Colon (tissue), 2 donors: Measurements from ENCODE around the gene C9orf78.

Experiments used
- FAIRE-seq: peaks from 2 replicates; lab custom pipeline; 2012; peaks lifted over from hg19 to GRCh38; lab: Jason Lieb, UNC
- donor health status: control.
- donor health status: control.

C9orf78 gene, protein sequence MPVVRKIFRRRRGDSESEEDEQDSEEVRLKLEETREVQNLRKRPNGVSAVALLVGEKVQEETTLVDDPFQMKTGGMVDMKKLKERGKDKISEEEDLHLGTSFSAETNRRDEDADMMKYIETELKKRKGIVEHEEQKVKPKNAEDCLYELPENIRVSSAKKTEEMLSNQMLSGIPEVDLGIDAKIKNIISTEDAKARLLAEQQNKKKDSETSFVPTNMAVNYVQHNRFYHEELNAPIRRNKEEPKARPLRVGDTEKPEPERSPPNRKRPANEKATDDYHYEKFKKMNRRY

DNA sequence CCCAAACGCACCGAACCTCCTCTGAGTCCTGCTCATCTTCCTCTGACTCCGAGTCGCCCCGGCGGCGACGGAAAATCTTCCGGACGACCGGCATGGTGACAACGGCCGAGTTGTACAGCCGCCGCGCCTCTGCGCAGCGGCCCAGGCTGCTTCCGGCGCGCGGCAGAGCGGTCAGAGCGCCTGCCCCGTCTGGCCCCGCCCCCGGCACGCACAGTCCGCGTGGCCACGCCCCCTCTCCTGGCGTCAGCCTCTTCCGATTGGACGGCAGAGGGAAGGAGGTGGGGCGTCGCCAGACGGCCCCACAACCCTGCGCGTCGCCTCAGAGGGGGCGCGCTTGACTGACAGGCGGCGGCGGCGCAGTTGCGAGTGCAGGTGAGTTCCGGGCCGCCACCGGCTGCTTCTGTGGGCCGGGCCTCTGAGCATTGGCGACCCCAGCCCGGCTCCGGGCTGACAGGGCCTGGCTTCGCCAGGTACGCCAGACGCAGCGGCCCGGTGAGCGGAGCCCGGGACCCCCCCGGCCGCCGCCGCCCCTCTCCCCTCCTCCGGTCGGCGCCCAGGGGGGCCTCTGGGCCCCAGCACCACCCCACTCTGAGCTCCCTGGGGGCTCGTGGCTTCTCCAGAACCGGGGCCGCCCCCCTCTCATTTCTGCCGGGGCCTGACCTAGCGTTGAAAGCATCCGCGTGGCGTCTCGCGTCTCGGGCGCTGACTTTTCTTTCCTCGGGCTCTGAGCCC is at the start of gene C9orf78, which contains the start of gene USP20:
C9orf78 (minus strand) TSS at position 148 of the 732 bp plus-strand sequence; CDS start at position 94, 54 bp downstream.
USP20 (plus strand) TSS at position 331 of the 732 bp plus-strand sequence. CDS start 17,098 bp downstream, outside the sequence.
- FAIRE-seq, result no peak

DNA sequence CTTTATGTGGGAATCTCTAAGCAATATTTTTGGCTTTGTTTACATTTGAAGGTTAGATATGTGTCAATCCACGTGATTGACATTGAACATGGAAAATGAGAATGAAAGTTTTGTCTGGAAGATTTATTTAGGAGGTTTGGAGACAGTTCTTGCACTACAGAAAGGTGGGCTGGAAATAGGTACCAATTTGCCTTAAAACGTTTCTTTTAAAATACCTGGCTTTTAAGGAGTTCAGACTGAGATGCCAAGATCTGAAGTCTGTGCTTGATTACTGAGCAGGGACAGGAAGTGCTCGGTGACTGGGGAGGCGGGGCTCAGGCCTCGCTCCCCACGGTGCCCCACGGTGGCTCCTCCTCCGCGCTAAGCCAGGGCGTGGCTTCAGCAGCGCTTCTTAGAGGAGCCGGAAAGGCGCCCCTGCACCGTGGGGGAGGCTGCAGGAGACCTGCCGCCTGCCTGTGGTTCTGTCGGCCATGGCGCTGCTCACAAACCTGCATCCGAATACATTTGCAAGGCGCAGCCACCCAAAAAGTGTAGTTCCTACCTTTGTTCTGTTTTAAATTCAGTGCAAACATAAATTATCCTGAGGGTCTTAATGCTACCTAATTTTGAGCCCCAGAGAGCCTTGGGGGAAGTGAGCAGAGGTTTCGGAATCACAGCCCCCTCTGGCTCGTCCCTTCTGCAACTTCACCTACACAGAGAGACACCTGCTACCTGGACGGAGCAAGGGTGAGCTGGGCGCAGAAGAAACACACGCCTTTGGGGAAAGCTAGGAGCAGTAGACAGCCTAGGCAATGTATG is 49.3 kb upstream of the C9orf78 start:
- FAIRE-seq, result no peak

DNA sequence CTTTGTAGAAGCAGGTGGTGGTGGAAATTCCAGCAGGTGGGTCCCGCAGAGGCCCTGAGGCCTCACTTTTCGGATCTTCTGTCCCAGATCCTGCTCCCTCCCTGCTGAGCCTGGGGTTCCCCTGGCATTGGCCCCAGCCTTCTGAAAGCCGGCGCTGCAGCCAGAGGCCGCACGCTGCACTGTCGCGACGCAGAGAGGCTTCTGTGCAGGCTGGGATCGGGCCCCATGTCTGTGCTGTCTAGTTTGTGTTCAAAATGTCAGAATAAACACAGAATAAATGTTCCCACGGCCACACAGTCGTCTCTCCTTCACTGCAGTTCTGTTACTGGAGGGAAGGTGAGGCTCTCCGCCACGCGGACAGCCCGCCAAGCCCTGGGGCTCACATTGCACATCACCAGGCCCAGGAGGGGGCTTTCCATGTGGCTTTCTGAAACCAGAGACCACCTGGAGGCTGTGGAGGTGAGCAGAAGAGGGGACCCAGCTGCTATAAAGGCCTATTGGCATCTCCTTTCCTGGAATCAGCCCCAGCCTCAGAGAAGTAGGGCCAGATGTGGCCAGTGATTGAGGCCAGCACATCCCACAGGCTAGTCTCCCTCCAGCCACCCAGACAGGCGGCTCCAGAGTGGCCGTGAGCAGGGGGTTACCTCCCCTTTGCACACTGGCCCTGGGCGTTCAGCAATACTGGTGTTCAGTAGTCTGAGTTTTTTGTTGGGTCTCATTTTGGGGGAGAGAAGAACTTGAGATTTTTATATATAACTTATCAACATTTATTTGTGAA is 46.7 kb upstream of the C9orf78 start:
- FAIRE-seq, result no peak

DNA sequence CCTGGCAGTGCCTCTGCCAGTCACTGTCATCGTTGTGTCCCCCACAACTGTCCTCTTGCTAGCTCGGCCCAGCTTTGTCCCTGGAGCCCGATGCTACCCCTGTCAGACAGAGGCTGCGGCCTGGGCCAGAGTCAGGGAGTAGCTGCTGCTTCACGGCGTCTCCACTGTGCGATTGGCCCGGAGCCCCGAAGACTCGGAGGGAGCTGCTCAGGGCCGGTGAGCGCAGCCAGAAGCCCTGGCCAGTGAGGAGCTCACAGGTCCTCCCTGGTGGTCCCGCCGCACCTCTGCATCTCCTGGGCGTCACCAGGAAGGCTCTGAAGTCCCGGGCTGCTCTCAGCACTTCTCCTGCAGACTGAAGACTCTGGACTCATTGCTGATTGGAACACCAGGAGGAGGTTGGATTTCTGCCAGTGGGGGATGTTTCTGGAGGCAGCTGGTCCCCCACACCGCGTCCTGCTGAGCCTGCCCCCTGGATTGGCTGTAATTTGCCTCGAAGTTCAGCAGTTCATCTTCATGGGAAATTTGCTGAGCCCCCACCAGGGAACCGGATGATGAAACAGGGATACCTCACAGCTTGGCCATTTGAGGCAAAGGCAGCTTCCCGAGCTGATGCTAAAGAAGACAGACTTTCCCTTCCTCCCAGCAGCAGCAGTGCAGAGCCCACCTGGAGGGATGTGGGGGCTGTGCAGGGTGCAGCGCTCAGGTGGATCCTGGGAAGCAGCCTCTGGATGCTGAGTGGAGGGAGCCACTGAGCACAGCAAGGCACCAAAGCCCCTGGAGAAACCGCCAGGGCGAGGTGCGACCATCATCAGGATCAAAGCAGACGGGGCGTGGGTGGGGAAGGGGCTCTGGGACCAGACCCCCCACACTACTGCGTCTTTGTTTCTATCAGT is 45.8 kb upstream of the C9orf78 start:
- no peak for FAIRE-seq

DNA sequence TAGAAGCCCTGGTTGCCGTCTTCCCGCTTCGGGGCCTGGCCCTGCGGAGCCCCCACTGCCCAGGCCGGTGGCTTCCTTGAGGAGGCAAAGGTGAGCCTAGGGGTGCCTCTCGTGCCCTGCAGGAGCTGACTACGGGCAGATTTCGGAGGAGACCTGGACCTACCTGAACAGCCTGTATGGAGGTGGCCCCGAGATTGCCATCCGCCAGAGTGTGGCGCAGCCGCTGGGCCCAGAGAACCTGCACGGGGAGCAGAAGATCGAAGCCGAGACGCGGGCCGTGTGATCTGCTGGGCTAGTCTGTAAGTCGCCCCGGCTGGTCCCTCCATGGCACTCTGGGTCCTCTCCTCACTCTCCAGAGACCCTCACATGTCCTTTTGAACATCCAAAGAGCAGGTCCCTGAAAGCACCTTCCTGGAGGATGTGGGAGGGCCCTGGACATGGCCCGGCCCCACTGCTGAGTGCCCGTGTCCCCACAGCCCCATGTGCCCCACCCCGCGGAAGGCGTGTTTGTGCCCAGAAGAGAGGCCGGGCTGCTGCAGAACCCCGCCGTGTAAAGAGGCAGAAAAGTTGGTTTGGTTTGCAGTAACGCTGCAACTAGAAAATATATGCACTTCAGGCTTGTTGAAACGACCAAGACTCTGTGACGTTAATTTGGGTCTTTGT is 45.0 kb upstream of the C9orf78 start:
- no peak for FAIRE-seq

DNA sequence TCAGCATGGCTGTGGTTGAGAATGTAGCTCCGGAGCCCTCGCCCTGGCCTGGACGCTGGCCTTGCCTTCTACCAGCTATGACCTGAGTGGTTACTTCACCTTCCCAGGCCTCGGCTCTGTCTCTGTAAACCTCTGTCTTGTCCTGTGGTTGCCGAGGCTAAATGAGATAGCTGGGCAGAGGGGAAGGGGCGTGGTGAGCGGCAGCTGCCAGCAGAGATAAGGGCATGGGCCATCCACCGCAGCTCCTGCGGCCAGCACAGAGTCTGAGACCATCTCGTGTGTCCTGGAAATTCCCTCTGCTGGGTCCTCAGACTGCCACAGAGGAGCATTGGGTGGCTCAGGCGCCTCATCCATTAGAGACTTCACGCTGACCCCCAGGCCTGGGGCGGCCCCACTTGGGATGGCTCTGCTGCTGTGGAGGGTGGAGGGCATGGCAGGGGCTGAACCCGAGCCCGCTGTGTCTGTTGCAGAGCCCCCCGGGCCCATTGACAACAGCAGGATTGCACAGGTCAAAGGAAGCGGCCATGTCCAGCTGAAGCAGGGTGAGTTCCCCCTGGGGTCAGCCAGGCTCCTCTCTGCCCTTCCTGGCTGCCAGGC is 44.1 kb upstream of the C9orf78 start:
- FAIRE-seq, result no peak

DNA sequence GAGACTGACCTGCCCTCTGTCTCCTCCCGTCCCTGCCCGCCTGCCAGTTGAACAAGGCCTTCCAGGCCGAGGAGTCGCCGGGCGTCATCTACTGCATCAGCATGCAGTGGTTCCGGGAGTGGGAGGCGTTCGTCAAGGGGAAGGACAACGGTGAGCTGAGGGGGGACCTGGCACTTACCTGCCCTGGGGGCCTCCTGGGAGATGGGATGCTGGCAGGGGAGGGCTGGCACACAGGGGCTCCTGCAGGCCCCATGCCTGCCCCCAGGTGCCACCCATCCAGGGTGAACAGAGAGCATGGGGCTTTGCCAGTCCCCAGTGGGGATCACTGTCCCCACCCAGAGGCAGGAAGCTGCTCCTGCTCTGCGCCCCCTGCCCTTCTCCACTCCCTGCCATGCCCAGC is 43.2 kb upstream of the C9orf78 start:
- FAIRE-seq, result no peak

DNA sequence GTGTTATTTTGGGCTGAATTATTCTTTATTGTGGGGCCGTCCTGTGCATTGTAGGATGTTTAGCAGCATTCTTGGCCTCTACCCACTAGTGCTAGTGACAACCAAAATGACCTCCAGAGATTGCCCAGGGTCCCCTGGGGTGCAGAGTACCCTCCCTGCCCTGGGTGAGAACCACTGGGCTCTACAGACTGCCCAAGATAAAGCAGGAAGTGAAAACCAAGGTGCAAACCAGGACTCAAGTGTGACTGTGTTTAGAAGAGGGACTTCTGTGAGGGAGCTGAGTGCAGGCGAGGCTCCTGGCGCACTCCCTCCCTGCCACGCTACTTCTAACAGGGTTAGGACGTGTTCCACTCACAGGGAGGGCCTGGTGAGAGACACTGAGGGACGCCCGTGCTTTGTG is 41.7 kb upstream of the C9orf78 start:
- FAIRE-seq, result no peak

DNA sequence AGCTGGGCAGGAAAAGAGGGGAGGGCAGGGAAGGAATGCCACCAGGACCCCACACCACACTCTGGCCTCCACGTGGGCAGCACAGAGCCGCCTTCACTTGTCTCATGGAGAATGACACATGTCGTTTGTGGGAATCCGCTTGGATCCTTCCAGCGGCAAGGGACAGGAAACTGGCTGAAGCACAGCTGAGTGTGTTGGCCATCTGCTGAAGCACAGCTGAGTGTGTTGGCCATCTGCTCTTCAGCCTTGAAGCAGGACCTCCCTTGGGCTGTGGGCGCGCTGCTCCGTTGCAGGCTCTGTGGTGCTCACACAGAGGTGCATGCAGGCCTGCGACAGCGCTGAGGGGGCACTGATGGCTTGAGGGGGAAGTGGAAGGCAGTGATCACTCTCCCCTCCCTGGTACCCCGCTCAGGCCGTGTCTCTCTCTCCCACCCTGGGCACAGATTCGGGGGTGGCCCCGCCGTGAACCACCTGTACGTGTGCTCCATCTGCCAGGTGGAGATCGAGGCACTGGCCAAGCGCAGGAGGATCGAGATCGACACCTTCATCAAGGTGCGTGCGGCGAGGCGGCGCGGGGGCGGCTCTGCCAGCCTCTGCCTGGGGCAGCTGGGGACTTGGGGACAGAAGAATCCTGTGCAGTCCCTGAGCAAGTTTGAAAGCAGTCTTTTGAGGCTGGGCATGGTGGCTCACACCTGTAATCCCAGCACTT is 40.8 kb upstream of the C9orf78 start:
- FAIRE-seq, result no peak

DNA sequence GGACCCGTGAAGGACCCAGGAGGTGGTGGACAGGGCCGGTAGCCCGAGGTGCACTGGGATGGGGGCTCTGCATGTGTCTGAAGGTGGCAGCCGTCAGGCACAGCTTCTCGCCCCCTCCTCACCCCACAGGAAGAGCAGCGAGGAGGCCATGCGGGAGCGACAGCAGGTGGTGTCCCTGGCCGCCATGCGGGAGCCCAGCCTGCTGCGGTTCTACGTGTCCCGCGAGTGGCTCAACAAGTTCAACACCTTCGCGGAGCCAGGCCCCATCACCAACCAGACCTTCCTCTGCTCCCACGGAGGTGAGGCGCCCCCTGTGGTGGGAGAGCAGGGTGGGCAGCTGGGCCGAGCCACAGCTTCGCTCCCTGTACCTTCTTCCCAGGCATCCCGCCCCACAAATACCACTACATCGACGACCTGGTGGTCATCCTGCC is 40.1 kb upstream of the C9orf78 start:
- no peak for FAIRE-seq

DNA sequence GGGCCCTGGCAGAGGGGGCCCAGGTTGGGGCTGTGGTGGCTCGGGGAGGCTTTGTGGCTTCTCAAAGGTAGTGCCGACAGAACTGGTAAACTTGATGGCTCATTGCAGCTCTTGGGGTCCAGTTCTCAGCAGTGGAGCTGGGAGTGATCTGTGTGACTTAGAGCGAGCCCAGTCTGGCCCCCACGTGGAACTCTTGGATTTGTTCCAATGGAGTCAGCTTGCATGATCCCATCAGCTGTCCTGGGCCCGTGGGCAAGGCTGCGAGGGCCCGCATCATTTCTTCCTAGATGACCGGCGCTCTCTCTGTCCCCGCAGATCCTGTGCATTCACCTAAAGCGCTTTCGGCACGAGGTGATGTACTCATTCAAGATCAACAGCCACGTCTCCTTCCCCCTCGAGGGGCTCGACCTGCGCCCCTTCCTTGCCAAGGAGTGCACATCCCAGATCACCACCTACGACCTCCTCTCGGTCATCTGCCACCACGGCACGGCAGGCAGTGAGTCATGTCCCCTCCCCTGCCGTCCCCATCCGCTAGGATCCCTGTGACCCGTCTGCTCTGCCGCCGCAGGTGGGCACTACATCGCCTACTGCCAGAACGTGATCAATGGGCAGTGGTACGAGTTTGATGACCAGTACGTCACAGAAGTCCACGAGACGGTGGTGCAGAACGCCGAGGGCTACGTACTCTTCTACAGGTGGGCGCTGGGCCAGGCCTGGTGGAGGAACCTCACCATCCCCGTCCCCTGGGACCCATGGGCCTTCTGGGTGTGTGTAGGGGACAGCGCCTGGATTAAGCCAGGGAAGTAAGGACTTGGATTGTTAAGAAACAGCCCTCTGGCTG is 39.4 kb upstream of the C9orf78 start:
- no peak for FAIRE-seq

DNA sequence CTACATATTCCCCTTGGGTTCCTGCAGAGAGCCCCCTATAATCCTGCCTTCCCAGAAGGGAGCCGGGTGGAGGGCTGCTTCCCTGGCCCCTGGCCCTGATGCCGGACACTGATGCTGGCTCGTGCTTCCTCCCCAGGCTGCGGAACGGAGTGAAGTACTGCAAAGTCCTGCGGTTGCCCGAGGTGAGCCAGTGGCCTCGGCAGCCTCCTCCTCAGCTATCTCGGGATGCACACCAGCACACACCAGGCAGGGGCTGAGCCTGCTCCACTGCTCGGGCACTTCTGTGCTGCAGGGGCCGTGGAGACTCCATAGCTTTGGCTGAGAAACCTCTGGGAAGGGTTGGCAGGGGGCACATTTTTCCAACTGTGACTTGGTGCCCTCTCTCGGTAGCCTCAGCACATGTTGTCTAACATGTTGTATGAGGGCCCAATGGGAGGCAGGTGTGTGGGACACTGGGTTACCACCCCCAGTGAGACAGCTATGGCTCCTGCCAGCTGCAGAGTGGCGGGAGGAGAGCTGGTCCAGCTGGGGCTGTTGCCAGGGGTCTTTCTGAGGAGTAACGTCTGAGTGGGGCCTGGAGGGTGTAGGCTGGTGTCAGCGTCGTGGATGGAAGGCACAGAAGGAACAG is 38.6 kb upstream of the C9orf78 start:
- no peak for FAIRE-seq

DNA sequence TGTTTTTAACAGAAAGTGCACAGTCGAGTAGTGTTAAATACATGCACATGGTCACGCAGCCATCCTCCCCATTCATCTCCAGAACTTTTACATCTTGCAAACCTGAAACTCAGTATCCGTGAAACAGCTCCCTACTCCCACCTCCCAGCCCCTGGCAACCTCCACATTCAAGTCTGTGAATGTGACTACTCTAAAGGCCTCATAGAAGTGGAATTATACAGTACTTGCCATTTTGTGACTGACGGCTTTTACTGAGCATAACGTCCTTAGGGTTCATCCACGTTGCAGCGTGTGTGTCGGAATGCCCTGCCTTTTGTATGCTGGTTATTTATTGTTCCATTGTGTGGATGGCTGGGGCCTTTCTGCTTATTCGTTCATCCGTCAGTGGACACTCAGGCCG is 36.0 kb upstream of the C9orf78 start:
- FAIRE-seq, result no peak

DNA sequence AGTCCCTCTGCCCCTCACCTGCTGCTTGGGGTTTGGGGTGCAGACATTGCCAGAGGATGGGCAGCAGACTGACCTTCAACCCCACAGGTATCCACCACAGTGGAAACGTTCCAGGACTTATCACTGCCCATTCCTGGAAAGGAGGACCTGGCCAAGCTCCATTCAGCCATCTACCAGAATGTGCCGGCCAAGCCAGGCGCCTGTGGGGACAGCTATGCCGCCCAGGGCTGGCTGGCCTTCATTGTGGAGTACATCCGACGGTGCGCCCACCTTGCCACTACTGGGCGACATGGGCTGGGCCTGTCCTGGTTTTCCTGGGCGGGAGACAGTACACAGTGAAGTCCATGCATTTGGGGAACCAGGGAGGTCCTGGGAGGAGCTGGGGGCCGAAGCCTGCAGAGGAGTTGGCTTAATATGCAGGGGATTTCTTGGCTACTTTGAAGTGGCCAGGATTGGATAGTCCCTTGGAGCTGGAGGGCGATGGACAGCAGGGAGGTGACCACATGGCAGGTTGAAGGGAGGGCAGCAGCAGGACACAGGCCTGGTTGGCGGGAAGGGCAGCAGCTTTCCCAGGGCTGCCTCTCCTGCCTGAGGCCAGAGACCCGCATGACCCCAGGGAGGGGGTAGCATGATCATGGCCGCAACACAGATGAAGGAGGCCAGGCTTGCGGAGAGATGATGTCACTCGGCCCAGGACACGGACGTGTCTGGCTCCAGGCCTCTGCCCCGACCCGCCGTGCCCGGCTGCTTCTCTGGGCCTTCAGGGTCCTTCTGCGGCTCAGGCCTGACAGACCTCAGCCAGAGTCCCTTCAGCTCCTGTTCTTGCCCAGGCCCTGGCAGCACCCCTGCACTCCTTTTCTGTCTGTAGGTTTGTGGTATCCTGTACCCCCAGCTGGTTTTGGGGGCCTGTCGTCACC is 34.8 kb upstream of the C9orf78 start:
- FAIRE-seq, result no peak

DNA sequence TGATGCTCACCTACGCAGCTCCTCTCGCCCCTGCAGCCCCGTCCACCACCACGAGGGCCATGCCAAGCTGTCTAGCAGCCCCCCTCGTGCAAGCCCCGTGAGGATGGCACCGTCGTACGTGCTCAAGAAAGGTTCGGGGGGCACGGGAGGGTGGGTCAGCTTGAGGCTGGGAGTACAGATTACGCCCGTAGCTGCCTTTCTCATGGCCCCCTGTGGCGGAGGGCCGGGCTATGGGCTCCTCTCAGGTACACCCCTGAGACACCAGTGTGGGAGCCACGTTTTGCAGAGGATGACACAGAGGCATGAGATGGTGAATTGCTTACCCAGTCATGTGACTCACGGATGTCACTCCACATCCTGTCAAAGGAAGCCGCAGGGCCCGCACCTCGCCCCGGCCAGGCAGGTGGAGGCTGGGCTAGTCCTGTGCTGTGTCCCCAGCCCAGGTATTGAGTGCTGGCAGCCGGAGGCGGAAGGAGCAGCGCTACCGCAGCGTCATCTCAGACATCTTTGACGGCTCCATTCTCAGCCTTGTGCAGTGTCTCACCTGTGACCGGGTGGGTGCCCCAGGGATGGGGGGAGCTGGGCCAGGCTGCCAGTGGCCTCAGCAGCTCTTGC is 33.9 kb upstream of the C9orf78 start:
- FAIRE-seq, result no peak
